ENCODE data around the gene KIR2DL3.
"Not testable (repeated sequence)": the region's sequence is repeated elsewhere in the genome, so short reads cannot be mapped to it uniquely, and the experiment has no call there.

Gene KIR2DL3

GRCh38 chr19:54744080-54744479 is 5.8 kb downstream of the KIR2DL3 start:
- DNase-seq = not testable (repeated sequence)

GRCh38 chr19:54747614-54748322 is 9.5 kb downstream of the KIR2DL3 start:
- not testable (repeated sequence) for DNase-seq

- not testable (repeated sequence) for DNase-seq
Observed at GRCh38 chr19:54750276-54750675, 12.0 kb downstream of the KIR2DL3 start.

GRCh38 chr19:54756204-54757110 is 18.1 kb downstream of the KIR2DL3 start:
- not testable (repeated sequence) for DNase-seq

- DNase-seq = not testable (repeated sequence)
Observed at GRCh38 chr19:54758577-54758976, 20.3 kb downstream of the KIR2DL3 start.

GRCh38 chr19:54764219-54764618 is 25.9 kb downstream of the KIR2DL3 start:
- not testable (repeated sequence) for DNase-seq

GRCh38 chr19:54766464-54766863 is 28.2 kb downstream of the KIR2DL3 start:
- not testable (repeated sequence) for DNase-seq

GRCh38 chr19:54769646-54770045 is 31.3 kb downstream of the KIR2DL3 start, which contains the start of gene KIR2DL1:
Gene KIR2DL1 (plus strand): TSS chr19:54769793. CDS start chr19:54769851, 58 bp downstream.
- DNase-seq = not testable (repeated sequence)

- DNase-seq = not testable (repeated sequence)
Observed at GRCh38 chr19:54770511-54770910, 32.2 kb downstream of the KIR2DL3 start.

GRCh38 chr19:54771018-54771960 is 33.0 kb downstream of the KIR2DL3 start:
- DNase-seq = not testable (repeated sequence)

- DNase-seq = not testable (repeated sequence)
Observed at GRCh38 chr19:54772666-54773065, 34.4 kb downstream of the KIR2DL3 start.

GRCh38 chr19:54775095-54775815 is 36.9 kb downstream of the KIR2DL3 start:
- not testable (repeated sequence) for DNase-seq

- DNase-seq = not testable (repeated sequence)
Observed at GRCh38 chr19:54775830-54776229, 37.5 kb downstream of the KIR2DL3 start.

GRCh38 chr19:54777851-54778250 is 39.5 kb downstream of the KIR2DL3 start:
- not testable (repeated sequence) for DNase-seq

GRCh38 chr19:54778896-54779295 is 40.6 kb downstream of the KIR2DL3 start:
- DNase-seq = not testable (repeated sequence)

GRCh38 chr19:54782916-54783315 is 44.6 kb downstream of the KIR2DL3 start:
- DNase-seq = not testable (repeated sequence)

- not testable (repeated sequence) for DNase-seq
Observed at GRCh38 chr19:54786091-54786723, 47.9 kb downstream of the KIR2DL3 start.

GRCh38 chr19:54788154-54788553 is 49.8 kb downstream of the KIR2DL3 start:
- not testable (repeated sequence) for DNase-seq

GRCh38 chr19:54790711-54791110 is 52.4 kb downstream of the KIR2DL3 start:
- DNase-seq = no peak

- DNase-seq = no peak
Observed at GRCh38 chr19:54791476-54791875, 53.2 kb downstream of the KIR2DL3 start.

GRCh38 chr19:54792814-54793213 is 54.5 kb downstream of the KIR2DL3 start:
- no peak for DNase-seq
